Transverse colon (tissue), 3 donors: ENCODE measurements around the gene PSTPIP1.

Experiments used
- POLR2A ChIP-seq: fragments of 450-650 bp; IDR thresholded peaks from one replicate; pipeline ENCODE4 v1.6.1; 2016; ENCODE audit warnings: antibody characterized with exemption, mild to moderate bottlenecking, moderate library complexity
- POLR2AphosphoS5 ChIP-seq, 3 donors: sonication (generic); formaldehyde crosslinking; IDR thresholded peaks; one replicate each; pipeline ENCODE4 v1.6.1; 2016; ENCODE audit warnings: antibody characterized with exemption in 3 of 3

GRCh38 chr15:77069521-77070121 lies 74.7 kb downstream of the PSTPIP1 start:
- peak in 2 of 3 donors; percentile 55 to 75 for TF ChIP-seq POLR2AphosphoS5 (IDR thresholded peaks at IDR 0.05)
- peak; percentile 79 for TF ChIP-seq POLR2A
